CD4-positive, alpha-beta T cell treated with Interleukin-17A for 1 hour (primary cell): ENCODE data around the gene GHRHR.

ENCODE experiments used
- DNase-seq: peaks from one replicate; pipeline ENCODE4 v3.0.0-alpha.2; 2020

Gene GHRHR

GRCh38 chr7:30969604-30969970, 5.8 kb downstream of the GHRHR start:
- DNase-seq: no peak

- DNase-seq: no peak
Observed at GRCh38 chr7:30970074-30970473, 6.3 kb downstream of the GHRHR start.

- DNase-seq: no peak
Observed at GRCh38 chr7:30970594-30971094, 6.9 kb downstream of the GHRHR start.

GRCh38 chr7:30971440-30971839, 7.7 kb downstream of the GHRHR start:
- DNase-seq: no peak

- no peak for DNase-seq
Observed at GRCh38 chr7:30971840-30972563, 8.2 kb downstream of the GHRHR start.

GRCh38 chr7:30973292-30973691, 9.5 kb downstream of the GHRHR start:
- DNase-seq: no peak

GRCh38 chr7:30973791-30974604, 10.2 kb downstream of the GHRHR start:
- no peak for DNase-seq

- DNase-seq: peak; percentile 17
Observed at GRCh38 chr7:30974605-30975255, 11.0 kb downstream of the GHRHR start.

- no peak for DNase-seq
Observed at GRCh38 chr7:30975256-30975899, 11.6 kb downstream of the GHRHR start.

GRCh38 chr7:30976381-30976780, 12.6 kb downstream of the GHRHR start:
- DNase-seq: no peak

- no peak for DNase-seq
Observed at GRCh38 chr7:30977222-30977621, 13.5 kb downstream of the GHRHR start.

GRCh38 chr7:30977896-30978564, 14.3 kb downstream of the GHRHR start:
- no peak for DNase-seq

GRCh38 chr7:30979027-30979426, 15.3 kb downstream of the GHRHR start:
- no peak for DNase-seq

- no peak for DNase-seq
Observed at GRCh38 chr7:30980194-30980593, 16.4 kb downstream of the GHRHR start.

- DNase-seq: no peak
Observed at GRCh38 chr7:30980751-30981150, 17.0 kb downstream of the GHRHR start.

- peak; percentile 62 for DNase-seq
Observed at GRCh38 chr7:30983042-30983913, 19.5 kb downstream of the GHRHR start.

GRCh38 chr7:30983914-30984247, 20.1 kb downstream of the GHRHR start:
- DNase-seq: no peak

- no peak for DNase-seq
Observed at GRCh38 chr7:30984359-30985107, 20.8 kb downstream of the GHRHR start.

- DNase-seq: no peak
Observed at GRCh38 chr7:30985756-30986155, 22.0 kb downstream of the GHRHR start.

- DNase-seq: no peak
Observed at GRCh38 chr7:30986331-30986730, 22.6 kb downstream of the GHRHR start.

GRCh38 chr7:30986738-30987137, 23.0 kb downstream of the GHRHR start:
- DNase-seq: no peak
